Mucosa of descending colon (tissue), 3 donors: ENCODE data around the gene DGAT2. TPM values are rescaled to one million over a fixed set of nuclear protein-coding genes. Genes with fewer than 3 reads are reported as not detected.

Source experiments
- ATAC-seq: fragments of 200-7000 bp; cut with Tn5 transposase; one replicate; pipeline ENCODE4 v1.9.1; 2020; ENCODE audit warnings: mild to moderate bottlenecking, moderate library complexity
- DNase-seq, 3 donors: peaks; one replicate each; pipeline ENCODE4 v3.0.0-alpha.2; 2020
- H3K36me3 ChIP-seq: fragments of 200-600 bp; one replicate; pipeline ENCODE4 v1.8.0; 2021; ENCODE audit warnings: low read depth, mild to moderate bottlenecking
- H3K4me1 ChIP-seq: fragments of 200-600 bp; one replicate; pipeline ENCODE4 v1.8.0; 2021; ENCODE audit warnings: low read depth, mild to moderate bottlenecking
- H3K4me3 ChIP-seq: fragments of 200-600 bp; one replicate; pipeline ENCODE4 v1.8.0; 2021; ENCODE audit warnings: mild to moderate bottlenecking
- H3K9me3 ChIP-seq: fragments of 200-600 bp; one replicate; pipeline ENCODE4 v1.8.0; 2021; ENCODE audit warnings: mild to moderate bottlenecking
- intact Hi-C, 2 donors: fragments of 100-400 bp; cut with DNase I in 1 of 2; cut with micrococcal nuclease in 1 of 2; formaldehyde crosslinking; loops; one replicate each; pipeline versions ENCODE4 v1.11.0 to v1.11.1; 2022; cut with DNase I, micrococcal nuclease
- total RNA-seq, 3 donors: library from RNA; stranded (reverse); fragmentation: NEBNext Ultra II Directional in 2 of 3; extraction: Animal tissue kit (Norgen Biotek cat#: 25700) in 2 of 3; gene quantifications; one replicate each; pipeline versions ENCODE4 v1.2.1 to v1.2.4, GENCODE V29; 2021 to 2023
- TF ChIP-seq, protein P1 (sequence below): fragments of 200-600 bp; IDR thresholded peaks from one replicate; pipeline ENCODE4 v1.8.0; 2022; ENCODE audit warnings: antibody characterized with exemption, mild to moderate bottlenecking
- donor health status: DM: no; HTN: no; CAD: no; lungs with moderate emphysema.
- donor health status: DM: no; HTN: no; CAD: no.
- donor health status: DM: no; HTN: yes; CAD: no.

The DGAT2 gene
- total RNA-seq, 3 donors from 2014 or later, result 3.4 to 4.2 (median 3.5) TPM

DNA sequence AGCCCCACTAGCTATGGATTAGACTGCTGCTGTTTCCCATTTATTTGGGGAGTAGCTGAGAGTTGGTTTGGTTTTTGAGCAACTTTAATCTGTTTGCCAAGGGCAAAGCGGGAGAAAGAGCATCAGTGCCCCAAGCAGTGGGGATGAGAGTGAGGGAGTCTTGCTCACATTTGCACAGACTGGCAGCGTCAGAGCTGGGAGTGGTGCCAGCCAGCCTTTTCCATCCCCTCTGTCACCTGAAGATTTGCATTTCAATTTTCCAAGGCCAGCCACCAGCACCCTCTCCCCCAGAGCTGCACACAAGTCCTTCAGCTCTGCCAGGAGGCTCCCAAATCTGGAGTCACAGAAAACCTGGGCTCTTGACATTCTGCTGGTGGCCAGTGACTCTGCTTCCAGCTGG, 25.4 kb downstream of the DGAT2 start:
- H3K9me3 ChIP-seq, result no peaks in the 10 kb centered on the region
- no peak for DNase-seq
- no peaks in the 10 kb centered on the region for H3K4me1 ChIP-seq
- TF ChIP-seq, protein P1, sequence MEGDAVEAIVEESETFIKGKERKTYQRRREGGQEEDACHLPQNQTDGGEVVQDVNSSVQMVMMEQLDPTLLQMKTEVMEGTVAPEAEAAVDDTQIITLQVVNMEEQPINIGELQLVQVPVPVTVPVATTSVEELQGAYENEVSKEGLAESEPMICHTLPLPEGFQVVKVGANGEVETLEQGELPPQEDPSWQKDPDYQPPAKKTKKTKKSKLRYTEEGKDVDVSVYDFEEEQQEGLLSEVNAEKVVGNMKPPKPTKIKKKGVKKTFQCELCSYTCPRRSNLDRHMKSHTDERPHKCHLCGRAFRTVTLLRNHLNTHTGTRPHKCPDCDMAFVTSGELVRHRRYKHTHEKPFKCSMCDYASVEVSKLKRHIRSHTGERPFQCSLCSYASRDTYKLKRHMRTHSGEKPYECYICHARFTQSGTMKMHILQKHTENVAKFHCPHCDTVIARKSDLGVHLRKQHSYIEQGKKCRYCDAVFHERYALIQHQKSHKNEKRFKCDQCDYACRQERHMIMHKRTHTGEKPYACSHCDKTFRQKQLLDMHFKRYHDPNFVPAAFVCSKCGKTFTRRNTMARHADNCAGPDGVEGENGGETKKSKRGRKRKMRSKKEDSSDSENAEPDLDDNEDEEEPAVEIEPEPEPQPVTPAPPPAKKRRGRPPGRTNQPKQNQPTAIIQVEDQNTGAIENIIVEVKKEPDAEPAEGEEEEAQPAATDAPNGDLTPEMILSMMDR, result no peak
- intact Hi-C loops, result no loop called here
- no peak for ATAC-seq
- H3K36me3 ChIP-seq, result no peaks in the 10 kb centered on the region
- no peak overlapping the region for H3K4me3 ChIP-seq

DNA sequence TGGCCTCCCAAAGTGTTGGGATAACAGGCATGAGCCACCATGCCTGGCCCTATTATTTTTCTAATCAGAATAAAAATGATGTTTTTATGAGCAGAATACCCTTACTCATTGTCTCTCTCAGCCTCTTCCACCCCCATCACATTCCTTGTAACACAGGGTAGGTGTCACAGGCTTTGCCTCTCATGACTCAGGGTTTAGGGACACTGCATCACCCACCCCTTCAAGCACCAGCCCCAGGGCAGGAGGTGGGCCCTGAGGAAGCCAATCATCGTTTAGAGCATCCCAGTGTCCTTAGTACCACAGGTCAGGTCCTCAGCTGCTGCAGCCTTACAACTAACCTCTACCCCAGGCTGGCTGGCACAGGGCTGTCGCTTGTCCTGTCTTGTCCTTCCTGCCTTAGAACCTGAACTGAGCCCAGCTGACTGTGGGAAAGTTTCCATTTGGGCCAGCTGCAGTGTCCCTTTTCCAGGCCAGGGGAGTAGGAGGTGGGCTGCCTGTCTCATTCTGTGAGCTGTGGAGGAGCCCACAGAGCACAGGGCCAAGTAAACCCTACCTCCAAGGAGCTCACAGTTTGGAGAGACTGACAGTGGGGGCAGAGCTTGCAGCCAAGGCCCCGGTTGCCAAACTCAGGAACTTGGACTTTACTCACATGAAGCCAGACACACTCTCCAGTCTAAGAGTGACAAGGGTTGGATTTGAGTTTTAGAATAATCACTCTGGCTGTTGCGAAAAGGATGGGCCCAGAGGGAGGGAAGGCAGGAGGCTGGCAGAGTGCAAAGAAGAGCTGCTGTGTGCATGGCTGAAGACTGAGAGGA, 26.9 kb downstream of the DGAT2 start:
- Histone ChIP-seq H3K9me3 (no peaks in the 10 kb centered on the region), H3K36me3 (no peaks in the 10 kb centered on the region), H3K4me1 (no peaks in the 10 kb centered on the region), H3K4me3 (no peak overlapping the region)
- TF ChIP-seq, protein P1, result no peak
- no peak for ATAC-seq
- intact Hi-C loops, result no loop called here
- DNase-seq, result no peak

DNA sequence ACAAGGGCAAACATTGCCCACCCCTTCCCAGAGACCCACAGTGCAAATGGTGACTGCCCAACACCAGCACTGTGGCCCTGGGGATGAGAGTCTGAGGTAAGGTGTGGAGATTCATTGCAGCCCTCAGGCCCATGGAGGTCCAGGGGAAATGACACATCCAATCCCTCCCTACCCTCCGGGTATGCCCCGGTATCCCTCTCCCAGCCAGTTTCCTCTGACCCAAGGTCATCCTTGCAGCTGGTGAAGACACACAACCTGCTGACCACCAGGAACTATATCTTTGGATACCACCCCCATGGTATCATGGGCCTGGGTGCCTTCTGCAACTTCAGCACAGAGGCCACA, 27.5 kb downstream of the DGAT2 start:
- H3K9me3 ChIP-seq, result no peaks in the 10 kb centered on the region
- H3K4me1 ChIP-seq, result no peaks in the 10 kb centered on the region
- H3K4me3 ChIP-seq, result no peak overlapping the region
- no peak for ATAC-seq
- TF ChIP-seq, protein P1, result no peak
- DNase-seq, result no peak
- intact Hi-C loops, result no loop called here
- H3K36me3 ChIP-seq, result no peaks in the 10 kb centered on the region

DNA sequence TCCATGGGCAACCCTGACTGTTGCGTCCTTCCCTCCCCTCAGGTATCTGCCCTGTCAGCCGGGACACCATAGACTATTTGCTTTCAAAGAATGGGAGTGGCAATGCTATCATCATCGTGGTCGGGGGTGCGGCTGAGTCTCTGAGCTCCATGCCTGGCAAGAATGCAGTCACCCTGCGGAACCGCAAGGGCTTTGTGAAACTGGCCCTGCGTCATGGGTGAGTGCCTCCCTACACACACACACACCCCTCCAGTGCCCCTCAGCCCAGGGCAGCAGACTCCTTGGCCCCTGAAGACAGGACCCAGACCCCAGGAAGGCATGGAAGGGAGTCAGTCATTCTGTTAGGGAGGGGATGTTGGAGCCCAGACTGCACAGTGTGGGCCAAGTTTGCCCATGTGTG, 28.5 kb downstream of the DGAT2 start:
- no peaks in the 10 kb centered on the region for H3K36me3 ChIP-seq
- TF ChIP-seq, protein P1, result no peak
- ATAC-seq (no peak), DNase-seq (no peak)
- intact Hi-C loops, result no loop called here
- H3K4me1 ChIP-seq, result no peaks in the 10 kb centered on the region
- no peak overlapping the region for H3K4me3 ChIP-seq
- no peaks in the 10 kb centered on the region for H3K9me3 ChIP-seq

DNA sequence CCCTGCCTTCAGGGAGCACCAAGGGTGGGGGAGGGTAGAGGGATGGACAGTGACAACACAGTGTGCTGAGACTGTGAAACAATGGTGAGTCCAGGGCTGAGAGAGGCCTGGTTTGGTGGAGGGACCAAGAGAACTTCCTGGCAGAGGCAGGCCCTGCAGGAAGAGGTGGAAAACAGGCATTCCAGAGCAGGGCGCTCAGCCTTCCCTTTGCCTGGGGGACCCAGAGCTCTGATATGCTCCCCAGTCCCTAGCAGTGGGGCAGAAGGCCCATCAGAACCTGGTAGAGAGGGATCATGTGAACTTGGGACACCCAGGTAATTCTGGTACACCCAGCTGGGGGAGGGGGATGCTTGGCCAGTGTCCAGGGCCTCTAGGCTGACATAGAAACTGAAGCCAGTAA, 29.2 kb downstream of the DGAT2 start:
- intact Hi-C loops, result no loop called here
- H3K4me1 ChIP-seq, result no peaks in the 10 kb centered on the region
- DNase-seq, result no peak
- H3K4me3 ChIP-seq, result no peak overlapping the region
- no peaks in the 10 kb centered on the region for H3K9me3 ChIP-seq
- TF ChIP-seq, protein P1, result no peak
- ATAC-seq, result no peak
- H3K36me3 ChIP-seq, result no peaks in the 10 kb centered on the region
